ENCODE results near the gene SLC22A17.

SLC22A17 gene

DNA sequence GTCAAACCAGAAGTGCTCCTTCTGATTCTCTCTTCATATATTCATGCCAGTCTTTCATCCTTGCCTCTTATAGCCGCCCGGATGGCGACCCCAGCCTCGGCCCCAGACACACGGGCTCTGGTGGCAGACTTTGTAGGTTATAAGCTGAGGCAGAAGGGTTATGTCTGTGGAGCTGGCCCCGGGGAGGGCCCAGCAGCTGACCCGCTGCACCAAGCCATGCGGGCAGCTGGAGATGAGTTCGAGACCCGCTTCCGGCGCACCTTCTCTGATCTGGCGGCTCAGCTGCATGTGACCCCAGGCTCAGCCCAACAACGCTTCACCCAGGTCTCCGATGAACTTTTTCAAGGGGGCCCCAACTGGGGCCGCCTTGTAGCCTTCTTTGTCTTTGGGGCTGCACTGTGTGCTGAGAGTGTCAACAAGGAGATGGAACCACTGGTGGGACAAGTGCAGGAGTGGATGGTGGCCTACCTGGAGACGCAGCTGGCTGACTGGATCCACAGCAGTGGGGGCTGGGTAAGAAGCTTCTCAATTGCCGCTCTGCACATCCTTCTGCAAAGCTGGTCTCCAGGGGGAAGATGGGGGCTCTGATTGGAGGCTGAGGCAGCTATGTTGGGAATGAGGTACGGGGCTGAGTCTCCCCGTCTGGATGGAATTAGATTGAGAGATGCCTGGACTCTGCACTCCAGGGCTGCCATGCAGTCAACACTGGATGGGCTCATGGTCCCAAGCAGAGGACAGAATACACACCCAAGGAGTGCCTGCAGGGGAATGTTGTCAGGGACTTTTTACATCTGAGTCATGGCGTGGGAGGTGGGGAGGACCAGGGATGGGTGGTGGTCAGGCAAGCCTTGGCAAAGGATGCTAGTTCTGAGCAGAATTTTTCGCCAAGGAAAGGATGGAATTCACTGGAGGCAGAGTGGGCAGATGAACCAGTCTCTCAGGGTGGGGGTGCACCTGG is 44.7 kb downstream of the SLC22A17 start:
- DNase-seq (ENCODE audit: low spot score) = no peak

- DNase-seq (ENCODE audit: low spot score) = no peak
These were observed 45.5 kb downstream of the SLC22A17 start for GRCh38 chr14:23307146-23307530.

DNA sequence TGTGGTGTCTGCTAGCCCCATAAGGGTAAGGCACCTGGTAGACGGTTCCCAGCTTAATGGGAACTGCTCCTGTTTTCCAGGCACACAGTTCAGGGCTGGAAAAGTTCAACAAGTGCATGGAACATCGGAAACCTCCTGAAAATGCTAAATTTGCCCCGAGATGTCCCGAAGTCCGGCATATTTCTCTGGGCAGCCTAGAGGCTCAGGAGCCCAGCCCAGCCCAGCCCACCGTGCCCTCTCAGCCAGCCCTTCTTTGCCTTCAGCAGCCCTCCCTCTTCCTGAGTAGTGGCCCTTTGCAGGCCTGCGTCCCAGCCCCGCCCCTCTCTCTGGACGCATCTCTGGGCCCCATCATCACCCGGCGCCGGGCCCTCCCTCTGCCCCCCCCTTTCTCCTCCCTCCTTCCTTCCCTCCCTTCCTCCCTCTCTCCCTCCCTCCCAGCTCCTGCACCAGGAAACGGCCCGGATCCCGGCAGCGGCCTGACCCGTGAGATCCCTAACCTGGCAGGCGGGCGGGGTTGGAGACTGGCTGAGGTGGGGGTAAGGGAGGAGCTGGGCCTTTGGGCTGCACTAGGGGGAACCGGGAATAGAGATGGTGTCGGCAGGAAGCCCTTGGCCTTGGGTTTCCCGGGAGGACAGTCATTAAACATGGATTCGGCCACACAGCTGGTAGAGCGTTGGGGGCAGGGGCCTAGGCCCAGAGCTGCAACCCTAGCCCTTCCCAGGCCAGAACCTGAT is 46.1 kb downstream of the SLC22A17 start, which contains the start of gene BCL2L2:
Gene BCL2L2, plus strand, starts transcription at position 422 of the 734 bp plus-strand sequence. CDS start 935 bp downstream, outside the sequence.
- peak; percentile 72 for DNase-seq (ENCODE audit: low spot score)

GRCh38 chr14:23302290-23303225 is 50.1 kb downstream of the SLC22A17 start, which contains the start of gene PPP1R3E:
Gene PPP1R3E, minus strand, starts transcription at chr14:23302859. Its CDS starts 283 bp downstream, at chr14:23302576.
- DNase-seq (ENCODE audit: low spot score) = no peak

- no peak for DNase-seq (ENCODE audit: low spot score)
These were observed 50.8 kb downstream of the SLC22A17 start for GRCh38 chr14:23301969-23302289.

DNA sequence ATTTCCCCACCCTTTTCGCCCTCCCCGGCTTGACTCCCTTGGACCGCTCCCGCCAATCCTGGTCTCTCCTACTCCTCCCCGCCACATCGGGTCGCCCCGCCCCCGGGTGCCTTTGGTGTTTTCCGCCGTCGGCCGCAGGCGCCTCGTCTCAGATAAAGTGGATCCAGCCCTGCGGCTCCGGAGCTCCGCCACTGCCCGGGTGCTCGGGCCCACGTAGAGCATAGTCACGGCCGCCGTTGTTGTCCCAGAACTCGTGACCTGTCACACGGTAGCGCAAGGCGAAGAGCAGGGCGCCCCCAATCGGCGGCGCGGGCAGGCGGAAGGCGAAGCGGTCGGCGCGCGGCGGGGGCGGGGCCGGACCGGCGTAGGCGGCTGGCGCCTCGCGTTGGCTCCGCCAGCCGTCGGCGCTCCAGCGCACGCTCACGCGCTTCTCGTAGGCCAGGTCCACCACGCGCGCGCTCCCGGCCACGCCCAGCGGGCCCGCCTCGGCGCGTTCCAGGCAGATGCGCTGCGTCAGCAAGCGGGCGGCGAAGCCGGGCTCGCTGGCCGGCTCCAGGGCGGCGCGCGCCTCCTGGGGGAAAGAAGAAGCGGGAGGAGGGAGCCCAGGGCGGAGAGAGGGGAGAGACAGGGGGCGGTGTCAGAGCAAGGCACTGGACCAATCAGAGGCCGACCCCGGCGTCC is 51.3 kb downstream of the SLC22A17 start:
- DNase-seq (ENCODE audit: low spot score) = peak; percentile 98

- DNase-seq (ENCODE audit: low spot score) = no peak
These were observed 51.9 kb downstream of the SLC22A17 start for GRCh38 chr14:23300687-23301223.

- no peak for DNase-seq (ENCODE audit: low spot score)
These were observed 52.6 kb downstream of the SLC22A17 start for GRCh38 chr14:23299986-23300686.

DNA sequence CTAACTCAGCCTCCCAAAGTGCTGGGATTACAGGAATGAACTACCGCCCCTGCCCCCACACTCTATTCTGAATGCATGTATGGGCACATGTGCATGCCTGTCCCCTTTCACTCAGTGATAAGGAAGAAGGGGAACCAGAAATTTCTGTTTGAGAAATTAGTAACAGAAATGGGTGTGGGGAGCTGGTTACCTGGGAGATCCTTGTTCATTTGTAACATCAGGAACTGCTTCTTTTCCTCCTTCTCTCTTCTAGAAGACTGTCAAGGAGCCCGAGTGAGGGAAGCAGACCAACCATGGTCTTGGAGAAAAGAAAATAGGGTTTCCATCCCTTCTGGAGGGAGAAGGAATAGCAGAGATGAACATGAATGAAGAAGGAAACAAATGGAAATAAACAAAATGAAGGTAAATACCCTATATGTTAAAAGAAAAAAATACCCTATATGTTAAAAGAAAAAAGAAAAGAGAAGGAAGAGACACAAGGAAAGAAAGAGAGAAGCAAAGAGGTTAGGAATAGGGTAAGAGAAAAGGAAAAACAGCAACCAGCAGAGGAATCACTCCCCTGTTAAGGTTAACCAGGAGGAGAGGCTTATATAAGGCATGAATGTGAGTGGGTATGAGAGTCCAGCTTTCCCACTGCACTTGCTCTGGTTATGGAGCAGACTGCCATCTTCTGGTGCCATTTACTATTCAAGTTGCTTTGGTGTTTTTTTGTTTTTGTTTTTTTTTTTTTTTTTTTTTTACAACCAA is 53.3 kb downstream of the SLC22A17 start:
- DNase-seq (ENCODE audit: low spot score) = no peak

DNA sequence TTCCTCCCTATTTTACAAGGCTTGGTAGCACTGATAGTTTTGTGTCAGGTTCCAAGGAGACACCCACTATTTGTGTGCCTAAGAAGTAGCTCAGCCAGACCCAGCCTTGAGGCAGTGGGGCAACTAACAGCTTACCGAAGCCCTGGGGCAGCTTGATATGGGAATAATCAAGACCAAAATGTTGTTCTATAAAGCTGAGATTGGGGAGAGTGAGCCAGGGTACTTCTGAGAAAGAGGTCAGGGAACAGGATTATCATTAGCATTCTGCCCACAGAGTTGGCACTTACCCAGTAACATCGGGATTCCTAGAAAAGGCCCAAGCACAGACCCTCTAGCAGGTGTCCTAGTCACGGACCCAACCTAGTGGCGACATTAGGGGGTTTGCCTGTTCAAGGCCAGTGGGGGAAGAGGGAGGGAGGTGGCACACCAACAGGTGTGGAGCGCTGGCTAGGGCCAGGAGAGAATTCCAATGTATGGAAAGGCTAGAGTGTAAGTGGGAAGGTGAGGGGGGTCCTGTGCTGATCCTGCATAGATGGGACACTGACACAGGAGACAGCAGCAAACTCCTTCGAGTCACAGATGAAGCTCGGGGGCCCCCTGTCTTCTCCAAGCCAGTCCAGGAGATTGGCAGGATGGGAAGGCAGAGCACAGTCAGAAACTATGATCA is 54.9 kb downstream of the SLC22A17 start:
- no peak for DNase-seq (ENCODE audit: low spot score)

DNA sequence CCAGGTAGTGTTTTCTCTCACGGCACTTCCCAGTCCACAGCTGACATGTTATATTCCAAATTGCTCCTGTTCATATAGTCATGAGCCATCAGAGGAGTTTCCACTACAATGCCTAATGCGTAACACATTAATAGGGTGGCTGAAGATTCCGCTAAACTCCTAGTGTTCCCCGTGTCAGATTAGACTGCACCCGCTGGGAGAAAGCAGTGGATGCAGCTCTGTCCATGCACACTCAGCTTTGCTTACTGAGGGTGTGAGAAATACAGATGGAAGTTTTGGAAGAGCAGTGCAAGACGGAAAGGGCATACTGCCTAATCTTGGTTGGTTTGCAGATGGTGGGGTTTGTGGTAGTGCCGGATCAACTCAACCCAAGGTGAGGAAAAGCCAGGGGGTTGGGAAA is 55.6 kb downstream of the SLC22A17 start:
- no peak for DNase-seq (ENCODE audit: low spot score)
